ENCODE results near the gene SLC12A8.

Gene SLC12A8

DNA sequence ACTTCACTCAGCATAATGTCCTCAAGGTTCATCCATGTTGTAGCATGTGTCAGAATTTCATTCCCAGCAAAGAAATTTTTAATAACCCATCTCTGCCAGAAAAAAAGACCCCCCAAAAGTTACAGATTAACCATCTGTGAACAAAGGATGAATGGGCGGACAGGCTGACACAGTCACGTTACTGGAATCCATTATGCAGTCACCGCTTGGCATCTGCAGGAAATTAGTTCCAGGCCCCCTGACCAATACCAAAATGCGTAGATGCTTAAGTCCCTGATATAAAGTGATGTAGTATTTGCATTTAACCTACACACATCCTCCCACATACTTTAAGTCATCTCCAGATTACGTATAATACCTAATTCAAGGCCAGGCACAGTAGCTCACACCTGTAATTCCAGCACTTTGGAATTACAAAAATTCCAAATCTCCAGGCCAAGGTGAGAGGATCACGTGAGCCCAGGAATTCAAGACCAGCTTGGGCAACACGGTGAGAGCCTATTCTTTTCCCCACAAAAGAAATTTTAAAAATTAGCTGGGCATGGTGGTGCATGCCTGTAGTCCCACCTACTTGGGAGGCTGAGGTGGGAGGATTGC, 1.5 kb upstream of the SLC12A8 start:
- no peak for DNase-seq

DNA sequence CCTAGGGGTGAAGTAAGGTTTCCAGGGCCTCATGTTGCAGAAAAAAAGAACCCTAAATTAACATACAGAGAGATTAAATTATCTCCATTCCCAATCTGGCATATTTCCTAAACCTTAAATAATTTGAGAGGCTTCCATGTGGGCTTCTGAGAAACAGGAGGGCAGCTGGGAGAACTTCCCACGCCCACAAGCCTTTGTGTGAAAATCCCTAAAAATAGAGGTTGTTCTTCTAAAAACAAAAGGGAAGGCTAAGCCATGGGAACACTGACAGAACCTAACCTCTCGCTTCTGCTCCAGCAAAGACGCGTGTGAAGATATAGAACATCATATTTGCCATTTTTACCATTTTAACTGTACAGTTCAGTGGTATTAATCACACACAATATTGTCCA, 812 bp upstream of the SLC12A8 start:
- no peak for DNase-seq

DNA sequence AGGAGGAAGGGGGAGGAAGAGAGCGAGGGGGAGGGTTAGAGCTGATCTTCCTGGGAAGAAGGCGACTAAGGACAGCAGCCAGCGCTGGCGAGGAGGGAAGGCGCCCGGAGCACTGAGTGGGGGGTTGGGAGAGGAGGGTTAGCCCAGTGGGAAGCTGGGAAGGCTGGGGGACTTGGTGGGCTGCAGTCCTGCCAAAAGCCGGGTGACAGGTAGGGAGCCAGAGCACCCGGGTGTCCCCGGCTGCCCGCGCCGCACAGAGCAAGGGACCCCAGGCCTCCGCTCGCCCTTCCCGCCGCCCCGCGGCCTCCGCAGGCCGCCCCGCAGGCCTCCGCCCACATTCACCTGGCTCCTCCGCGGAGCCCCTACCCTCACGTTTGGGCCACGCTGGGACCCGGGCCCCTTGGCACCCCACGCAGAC, 448 bp downstream of the SLC12A8 start:
- DNase-seq, result no peak

DNA sequence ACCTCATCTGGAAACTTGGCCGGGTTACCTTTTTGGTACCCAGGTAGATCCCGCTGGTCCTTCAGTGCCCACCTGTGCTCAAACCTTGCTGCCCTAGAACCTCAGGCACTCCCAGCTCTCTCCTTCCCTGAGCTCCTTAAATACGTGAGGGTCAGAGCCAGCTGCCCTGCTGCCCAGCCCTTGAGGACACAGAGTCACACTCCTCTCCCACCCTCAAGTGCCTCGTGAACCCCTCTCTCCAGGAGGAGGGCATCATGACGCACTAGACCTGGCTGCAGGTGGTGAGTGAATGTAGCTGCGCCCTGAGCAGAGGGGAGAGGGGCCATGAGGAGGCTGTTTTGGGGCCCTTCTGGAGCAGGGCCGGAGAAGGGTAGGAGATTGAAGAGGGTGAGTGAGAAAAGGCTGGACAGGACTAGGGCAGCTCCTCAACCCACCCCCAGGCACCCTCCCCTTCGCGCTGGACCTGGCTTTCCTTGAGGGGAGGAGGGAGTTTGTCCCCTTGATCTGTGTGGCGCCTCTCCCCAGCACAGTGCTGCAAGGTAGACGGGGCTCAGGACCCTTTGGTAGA, 941 bp downstream of the SLC12A8 start:
- DNase-seq, result no peak

DNA sequence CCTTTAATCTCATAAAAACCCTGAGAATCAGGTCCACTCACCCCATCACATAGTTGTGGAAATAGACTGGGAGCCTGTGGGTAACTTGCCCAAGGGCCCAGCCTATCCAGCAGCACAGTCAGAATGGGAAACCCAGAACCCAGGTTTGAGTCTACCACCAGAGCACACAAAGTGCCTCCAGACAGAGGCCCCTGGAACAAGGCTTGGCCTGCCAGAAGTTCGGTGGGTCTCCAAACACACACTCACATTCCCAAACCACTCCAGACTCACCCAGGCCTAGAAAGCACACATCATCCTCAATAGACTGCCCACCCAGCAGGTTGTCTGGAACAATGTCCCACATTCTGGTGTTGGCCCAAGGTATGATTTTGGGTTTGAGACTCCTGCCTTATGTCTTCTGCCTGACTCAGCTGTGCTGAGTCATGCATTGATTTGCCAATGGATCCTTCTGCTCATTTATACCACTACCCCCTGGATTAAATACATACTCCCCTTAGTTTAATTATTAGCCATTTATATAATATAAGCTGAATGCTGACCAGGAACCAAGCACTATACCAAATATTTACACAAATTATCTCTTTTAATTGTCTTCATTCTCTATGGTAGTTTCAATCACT, 4.5 kb downstream of the SLC12A8 start:
- DNase-seq, result no peak

DNA sequence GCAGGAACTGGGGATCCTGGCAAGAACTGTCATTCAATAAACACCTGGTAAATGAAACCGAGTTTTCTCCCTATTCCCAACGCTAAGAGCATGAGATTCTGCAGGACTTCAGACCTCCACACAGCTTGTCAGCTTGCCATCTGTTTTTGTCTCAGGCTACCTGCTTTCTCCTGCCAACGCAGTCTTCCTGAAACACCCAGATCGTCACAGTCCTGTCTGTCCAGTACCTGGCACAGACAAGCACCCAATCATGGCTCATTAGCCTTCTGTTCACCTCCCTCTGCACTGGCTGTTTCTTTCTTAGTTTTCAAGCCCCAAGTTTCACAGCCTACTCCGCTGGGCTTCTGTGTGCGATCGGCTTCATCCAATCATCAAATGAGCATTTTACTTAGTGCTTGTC, 5.0 kb downstream of the SLC12A8 start:
- no peak for DNase-seq

DNA sequence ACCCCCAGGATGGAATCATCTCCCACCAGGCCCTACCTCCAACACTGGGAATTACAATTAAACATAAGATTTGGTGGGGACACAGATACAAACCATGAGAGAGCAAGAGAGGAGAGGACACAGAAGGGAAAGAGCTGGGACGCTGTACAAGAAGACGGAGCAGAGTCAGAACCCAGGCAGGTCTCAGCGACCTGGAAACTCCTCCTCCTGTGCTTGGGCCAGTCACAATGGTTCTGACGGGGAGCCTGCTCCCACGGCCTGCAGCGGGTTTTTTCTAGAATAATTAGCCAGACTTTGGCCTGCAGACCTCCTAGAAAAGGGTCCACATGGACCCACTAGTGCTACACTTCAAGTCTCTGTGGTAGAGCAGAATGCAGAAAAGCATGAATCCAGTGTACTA, 5.6 kb downstream of the SLC12A8 start:
- no peak for DNase-seq

DNA sequence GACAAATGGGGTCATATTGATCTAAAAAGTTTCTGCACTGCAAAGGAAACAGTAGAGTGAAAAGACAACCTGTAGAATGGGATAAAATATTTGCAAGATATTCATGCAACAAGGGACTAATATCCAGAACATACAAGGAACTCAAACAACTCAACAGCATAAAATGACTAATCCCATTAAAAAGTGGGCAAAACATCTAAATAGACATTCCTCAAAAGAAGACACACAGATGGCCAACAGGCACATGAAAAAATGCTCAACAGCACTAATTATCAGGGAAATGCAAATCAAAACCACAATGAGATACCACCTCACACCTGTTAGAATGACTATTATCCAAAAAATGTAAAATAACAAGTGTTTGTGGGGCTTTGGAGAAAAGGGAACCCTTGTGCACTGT, 8.8 kb downstream of the SLC12A8 start:
- DNase-seq, result no peak

DNA sequence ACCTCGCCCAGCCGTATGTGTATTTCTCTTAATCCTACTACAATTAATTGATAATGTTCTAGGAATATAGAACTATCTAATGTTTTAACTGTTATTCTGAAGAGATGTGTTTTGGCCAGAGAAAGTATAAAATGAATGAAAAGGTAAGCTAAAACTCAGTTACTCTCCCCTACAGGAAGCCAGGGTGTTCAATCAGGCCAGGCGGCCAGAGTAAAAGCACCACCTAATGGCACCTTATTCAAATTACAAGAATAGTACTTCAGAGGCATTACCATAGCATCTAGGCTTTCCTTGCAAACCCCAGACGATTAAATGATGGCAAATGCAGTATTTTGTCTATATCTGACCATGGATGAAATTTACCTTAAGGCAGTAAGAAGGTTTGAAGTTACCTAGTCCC, 10.4 kb downstream of the SLC12A8 start:
- DNase-seq, result no peak

DNA sequence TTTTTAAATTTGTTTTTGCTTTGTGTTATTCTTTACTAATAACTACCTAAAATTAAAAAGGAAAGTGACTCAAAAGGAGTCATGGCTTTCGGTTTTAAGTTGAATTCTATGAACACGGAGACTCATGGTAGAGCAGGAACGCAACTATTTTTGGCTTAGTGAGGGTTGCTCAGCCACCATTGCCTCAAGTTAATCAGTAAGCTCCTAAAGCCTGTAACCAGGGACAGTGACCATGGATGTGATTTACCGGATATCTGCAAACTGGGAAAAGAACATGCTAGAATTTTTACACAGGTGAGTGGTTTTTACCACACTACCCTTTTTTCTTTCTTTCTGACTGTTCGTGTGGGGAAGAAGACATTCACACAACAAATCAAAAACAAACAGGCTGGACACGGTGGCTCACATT, 11.8 kb downstream of the SLC12A8 start:
- DNase-seq, result no peak

DNA sequence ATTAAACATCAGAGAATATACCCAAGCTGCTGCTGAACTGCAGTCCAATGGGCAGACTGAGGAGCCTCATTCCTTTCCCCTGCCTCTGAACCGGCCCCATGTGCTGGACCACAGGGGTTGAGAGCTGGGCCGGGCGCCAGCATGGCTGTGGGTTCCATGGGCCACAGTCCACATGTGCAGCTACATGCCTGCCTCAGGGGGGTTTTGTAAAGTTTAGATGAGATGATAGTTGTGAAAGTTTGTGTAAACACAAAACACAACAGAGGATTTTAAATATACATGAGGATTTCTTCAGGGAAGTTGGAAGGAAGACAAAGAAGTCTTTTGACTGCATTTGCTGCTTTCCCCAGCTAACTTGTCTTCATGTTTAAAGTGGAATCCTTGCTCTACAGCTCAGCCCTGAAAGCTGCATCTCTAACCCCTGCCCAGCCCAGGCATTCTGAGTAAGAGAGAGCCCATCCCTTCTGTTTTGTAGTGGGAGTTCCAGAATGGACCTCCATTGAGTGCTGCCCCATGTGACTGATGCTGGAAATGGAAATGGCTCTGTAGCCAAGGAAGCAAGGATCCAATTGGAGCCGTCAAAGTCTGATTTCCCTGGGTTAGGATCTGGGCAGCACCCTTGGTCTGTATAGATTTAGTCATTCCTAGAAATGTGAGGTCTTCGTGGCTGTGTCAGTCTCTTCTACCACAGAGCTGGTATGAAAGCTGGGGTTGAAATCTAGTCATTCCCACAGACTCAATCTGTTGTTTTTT, 17.5 kb downstream of the SLC12A8 start:
- DNase-seq, result no peak

DNA sequence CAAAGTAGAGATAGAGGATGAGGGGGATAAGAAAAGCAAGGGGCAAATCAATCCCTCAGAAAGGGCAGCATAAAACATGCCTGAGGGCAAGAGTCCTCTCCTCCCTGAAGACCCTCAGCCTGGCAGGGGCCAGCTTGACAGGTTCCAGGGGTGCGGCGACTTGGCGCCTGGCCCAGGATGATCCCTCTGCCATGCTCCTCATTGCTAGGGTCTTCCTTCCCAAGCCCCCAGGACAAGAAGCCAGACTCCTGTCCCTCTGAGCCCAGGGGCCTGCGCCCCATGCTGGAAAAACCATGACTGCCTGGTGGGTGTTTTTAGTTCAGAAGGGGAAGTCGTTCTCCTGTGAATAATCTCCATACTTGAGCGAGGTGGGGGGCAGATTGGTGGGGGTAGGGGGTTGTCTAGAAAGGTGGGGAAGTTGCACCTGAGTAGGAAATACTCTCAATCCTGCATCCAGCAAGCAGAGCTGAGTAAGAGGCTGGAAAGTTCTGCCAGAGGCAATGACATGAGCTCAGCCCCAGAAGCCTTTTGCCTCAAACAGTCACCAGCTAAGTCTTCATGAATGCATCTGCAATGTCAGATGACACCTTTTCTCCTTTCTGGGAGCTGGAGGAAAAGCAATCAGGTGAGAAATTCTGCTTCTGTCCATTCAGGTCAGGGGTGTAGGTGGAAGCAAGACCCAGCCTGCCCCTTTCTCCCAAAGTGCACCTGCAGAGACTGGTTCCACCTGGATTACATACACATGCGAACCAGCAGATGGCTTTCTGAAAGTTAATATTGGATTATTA, 18.3 kb downstream of the SLC12A8 start:
- DNase-seq, result no peak

DNA sequence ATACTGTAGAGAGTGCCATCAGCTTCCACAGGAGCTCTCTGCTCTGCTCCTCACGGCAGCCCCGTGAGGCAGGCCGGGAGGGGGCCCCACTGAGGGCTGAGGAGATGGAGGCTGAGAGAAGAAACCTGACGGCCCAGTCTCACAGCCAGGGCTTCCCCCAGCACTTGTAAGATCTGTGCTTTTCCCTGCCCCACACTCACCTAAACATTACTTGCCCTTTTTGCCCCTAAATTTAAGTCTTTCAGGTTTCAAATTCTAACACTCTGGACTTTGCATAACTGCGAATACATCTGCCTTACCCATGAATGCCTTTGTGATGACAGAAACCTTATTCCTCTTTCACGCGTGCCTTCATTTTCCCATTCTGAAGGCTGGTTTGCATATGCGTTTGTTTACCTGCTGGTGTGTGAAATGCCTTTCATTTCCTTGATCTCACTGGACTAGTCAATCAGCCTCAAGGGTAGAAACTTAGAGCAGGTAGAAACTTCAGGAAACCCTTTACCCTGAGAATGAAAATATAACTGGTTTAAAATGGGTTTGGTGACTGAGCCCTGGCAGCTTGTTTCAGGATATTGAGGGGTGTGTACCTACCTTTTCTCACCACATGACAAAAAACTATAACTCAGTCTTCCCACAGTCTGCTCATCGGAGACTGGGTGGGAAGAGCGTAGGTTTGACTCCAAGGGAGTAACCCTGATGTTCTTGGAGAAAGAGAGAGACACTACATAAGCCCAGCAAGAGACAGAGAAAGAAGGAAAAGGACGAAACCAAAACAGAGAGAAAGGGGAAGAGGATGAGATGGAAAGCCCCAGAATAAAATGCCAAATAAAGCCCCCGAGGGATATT, 20.1 kb downstream of the SLC12A8 start:
- no peak for DNase-seq

DNA sequence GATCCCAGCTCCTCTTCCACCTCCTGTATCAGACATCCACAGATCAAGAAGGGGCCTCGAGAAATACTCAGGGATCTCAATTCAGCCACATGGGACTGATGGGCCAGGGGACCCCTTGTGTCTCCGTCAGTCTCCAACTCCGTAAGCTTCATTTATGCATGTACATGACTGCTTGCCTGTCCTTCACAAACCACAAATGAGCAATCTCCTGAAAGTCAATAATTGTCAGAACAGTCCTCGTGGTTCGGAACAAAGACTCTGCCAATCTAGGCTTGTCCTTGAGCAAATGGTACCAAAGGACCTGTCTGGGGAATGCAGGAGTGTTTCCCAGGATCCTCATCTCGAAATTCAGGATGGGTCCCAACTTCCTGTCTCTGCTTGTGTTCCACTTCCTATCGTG, 20.8 kb downstream of the SLC12A8 start:
- DNase-seq, result no peak

DNA sequence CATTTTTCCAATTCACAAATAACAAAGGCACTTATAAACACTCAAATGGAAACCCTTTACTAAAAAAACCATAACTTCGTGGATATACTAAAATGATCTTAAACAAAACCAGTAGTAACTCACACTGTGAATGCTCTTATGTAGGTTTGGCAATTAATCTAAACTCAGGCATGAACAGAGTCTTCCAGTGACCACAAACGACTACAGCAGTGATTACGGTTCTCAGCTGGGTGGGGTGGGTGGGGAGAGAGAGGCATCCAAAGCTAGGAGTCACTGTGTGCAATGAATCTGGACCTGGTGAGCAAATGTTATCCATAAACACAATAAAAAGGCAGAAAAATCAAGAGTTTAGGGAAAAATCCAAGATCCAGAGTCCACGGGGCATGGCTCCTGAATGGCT, 21.3 kb downstream of the SLC12A8 start:
- no peak for DNase-seq

DNA sequence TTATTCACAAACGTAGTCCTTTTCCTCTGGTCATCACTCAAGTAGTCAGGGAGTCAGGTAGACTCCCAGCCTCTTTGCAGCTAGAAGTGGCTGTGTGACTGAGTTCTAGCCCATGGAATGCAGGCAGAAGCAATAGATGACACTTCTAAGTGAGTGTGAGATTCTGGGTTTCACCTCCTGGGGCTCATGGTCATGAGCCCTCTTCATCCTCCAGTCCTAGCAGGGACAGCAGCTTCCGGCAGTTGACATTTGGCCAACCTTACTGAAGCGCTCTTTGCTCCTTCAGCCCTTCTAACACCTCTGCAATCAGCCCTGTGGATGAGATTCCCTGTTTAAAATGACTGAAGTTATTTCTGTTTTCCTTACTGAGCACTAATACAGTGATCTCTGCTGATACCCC, 21.8 kb downstream of the SLC12A8 start:
- no peak for DNase-seq

DNA sequence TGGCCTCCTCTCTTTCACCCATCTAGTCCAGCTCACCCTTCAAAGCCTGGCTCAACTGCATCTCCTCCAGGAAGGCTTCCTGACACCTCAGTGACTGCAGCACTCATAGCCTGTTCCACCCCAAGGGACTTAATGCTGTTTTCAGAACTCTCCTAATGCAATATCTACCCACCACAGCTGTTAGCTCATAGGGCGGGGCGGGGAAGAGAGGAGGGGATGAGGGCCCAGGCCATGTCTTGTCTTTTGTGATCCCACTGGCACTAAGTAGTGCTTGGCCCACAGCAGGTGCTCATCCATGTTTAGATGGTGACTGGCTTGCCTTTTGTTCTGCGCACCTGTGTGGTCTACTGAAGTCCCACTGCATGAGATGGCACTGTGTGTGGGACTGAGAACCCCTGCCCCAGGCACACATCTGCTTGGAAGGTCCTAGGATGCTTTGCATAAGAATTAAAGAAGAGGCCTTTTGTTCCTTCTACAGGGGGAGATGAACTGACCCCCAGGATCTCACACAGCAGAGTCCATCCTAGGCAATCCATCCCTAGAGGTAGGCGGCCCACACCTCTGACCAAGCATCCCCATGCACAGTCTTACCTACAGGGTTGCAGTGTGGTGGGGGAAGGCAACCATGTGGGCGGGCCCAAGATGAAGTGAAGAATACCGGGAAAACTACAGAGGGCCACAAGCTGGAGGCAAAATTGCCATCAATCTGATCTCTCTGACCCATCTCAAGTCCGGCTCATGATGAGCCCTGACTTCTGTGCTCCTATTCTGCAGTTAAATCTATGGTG, 23.0 kb downstream of the SLC12A8 start:
- no peak for DNase-seq

DNA sequence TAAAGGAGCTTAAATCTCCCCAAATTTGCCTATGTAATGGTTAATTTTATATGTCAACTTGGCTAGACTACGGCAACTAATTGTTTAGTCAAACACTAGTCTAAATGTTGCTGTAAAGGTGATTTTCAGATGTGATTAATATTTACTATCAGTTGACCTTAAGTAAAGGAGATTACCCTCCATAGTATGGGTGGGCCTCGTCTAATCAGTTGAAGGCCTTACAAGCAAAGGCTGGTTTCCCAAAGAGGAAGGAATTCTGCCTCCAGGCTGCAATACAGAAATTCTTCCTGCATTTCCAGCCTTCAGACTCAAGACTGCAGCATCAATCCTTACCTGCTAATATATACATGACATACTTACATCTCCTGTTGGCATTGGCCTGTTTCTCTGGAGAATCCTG, 23.6 kb downstream of the SLC12A8 start:
- DNase-seq, result no peak

DNA sequence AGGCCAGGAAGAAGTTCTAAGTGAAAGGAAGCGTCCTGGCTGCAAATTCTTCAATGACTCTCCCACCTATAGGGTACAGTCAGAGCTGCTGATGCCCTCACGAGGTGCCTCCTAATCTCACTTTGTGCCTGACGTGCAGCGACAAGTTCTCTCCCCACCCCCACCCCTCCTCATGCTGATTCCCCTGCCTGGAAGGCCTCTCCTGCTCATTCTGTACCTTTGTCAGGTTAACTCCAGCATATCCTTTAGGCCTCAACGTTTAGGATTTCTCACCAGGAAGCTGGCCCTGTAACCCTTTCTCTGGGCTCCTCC, 25.0 kb downstream of the SLC12A8 start:
- no peak for DNase-seq

DNA sequence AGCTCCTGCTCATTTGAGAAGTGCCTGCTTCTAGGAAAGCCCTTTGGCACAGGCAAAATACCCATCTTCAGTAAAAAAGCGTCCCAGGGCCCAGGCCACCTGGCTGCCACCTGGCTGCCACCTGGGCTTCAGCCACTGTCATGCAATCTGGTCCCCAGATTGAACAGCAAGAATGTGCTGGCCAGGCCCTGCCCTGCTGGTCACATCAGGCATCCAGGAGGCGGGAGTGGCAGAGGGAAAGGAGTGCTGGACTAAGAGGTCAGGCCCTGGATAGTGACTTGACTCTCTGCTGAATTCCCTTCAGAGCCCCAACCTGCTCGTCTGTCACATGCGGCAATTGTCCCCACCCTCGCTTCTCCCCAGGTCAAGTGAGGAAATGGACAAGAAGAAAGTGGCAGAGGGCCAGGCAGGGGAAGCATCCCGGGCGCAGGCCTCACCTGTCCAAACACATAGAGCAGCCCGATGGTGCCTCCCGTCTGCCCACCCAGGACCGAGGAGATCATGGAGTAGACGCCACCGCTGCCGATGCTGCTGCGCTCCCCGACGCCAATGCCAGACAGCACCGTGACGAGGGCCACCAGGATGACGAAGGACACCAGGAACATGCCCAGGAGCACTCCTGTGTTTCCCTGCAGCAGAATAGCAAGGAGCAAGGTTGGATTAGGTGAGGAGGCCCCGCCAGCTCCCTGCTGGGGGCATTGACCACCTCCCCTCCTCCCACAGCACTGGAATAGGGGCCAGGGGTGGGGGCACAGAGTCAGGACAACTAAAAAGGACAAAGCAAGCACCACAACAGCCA, 25.5 kb downstream of the SLC12A8 start:
- no peak for DNase-seq

All from hippocampal formation (tissue), 2 donors.